ENCODE measurements around the gene KRTAP10-12.

The KRTAP10-12 gene

DNA sequence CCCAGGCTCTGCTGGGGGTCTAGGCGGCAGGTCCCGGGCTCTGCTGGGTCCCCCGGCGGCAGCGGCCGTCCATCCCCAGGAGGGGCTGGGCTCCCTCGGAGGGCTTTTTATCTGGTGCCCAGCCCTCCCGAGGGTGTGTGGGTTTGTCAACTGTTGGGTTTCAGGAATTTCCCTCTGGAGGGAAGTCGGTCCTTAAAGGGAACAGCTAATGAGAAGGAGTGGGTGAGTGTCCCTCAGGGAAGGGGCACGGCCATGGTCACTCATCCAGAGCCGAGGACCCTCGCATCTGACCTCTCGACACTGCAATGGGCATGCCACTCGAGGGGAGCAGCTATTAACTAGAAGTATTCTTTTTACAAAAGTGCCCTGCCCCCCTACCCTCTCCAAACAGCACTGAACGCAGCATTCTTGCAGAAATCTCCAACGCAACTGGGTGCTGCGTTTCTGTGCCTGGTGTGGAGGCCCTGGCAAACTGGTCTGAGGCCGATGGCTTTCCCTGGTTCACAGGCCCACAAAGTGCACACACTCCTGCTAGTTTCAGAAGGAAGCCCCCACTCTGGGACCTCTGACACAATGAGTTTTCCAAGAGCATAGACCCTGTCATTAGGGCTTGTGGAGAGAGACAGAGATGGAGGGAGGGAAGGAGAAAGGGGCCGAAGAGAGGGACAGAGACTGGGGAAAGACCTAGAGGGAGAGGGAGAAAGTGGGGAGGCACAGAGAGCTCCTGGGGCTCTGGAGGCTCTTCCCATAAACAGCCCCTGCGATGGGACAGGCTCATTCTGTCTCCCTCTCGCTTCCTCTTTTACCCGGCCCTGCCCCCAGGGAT is 15.4 kb downstream of the KRTAP10-12 start:
- no peak for DNase-seq

DNA sequence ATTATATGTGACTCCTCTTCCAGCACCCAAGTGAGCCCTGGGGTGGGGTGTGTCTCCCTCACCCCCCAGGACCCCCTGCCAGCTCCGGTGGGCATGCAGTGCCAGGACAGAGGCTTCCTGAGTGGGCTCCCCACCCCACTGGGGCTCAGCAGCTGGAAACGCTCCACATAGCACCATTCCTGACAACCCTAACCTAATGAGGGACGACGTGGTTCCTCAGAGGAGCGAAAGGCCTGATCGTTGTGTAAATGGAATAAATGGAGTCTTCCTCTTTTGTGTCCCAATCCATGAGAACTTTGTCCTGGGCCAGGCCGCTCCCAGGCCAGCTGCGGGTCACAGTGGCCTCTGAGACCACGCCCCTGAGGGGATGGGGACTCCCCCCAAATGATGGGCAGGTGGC is 16.2 kb downstream of the KRTAP10-12 start:
- DNase-seq, result no peak

DNA sequence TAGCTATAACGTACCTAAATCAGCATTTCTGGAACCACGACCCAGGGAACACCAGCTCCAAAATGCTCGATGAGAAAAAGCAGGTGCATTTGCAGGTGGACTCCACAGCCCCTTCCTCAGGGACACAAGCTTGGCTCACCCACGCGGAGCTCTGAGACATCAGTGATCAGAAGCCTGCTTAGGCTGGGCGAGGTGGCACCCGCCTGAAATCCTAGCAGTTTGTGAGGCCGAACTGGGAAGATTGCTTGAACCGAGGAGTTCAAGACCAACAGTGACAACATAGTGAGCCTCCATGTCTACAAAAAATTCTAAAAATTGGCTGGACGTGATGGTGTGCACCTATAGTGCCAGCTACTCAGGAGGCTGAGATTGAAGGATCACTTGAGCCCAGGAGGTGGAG is 16.9 kb downstream of the KRTAP10-12 start:
- DNase-seq, result no peak

DNA sequence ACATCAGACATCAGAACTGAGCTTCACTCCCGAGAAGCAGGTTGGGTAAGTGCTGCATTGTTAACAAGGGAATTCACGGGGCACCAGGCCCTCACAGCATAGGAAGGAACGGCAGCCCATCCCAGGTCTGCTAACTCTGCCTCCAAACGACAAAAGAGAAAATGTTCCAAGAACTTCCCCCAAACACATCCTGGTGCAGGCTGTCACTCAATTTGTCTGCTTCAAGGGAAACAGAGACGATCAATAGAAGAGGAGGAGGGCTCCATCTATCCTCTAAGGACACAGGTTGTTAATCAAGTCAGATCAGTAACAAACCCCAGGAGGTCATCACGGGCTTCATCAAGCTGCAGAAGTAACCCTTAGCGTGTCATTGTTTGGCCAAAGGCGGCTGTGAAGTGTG is 17.9 kb downstream of the KRTAP10-12 start:
- DNase-seq, result no peak

DNA sequence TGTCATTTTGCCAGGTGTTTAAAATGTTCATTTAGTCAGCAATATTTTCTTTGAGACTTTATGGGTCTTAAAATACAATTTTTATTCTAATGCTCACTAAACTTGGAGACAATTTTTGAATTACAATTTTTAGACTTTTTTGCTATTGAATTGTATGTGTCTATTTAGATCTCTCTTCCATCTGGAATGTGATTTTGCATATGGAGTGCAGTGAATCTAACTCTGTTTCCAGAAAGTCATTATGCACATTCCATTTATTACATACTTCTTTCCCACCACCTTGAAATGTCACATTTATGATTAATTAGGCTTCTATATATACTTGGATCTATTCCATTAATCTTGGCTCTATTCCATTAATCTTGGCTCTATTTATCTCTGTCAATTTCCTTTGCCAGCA is 20.0 kb downstream of the KRTAP10-12 start:
- no peak for DNase-seq

DNA sequence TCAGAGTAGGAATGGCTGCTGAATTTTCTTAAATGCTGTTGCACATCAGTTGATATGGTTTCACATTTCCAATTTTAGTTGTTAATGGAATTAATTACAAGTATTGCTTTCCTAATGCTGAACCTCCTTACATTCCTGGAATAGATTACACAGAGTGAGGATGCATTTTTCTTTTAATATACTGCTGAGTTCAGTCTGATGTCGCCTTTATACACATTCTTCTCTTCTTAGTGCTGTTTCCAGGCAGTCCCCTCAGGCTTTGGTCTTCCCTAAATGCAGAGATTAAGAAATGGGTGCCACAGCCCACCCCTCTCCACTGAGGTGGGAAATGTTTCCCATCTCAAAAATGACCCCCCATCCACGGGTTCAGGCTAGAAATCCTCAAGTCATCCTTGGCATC is 21.1 kb downstream of the KRTAP10-12 start:
- DNase-seq, result no peak

DNA sequence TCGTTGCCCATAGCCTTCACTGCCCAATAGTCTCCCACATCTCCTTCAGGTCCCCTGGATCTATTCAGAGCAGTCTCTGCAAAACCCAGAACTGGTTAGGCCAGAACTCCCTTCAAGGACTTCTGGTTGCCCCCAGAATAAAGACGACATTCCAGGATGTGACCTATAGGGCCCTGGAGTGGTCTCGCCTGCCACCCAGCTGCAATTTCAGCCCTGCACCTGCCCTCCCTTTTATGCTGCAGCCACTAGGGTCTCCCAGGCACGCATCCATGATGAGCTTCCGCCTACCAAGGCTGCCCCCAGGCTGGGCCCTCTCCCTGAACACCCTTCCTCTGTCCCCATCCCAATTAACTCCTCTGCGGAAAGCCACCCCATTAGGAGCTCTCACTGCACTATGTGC is 21.6 kb downstream of the KRTAP10-12 start:
- no peak for DNase-seq

DNA sequence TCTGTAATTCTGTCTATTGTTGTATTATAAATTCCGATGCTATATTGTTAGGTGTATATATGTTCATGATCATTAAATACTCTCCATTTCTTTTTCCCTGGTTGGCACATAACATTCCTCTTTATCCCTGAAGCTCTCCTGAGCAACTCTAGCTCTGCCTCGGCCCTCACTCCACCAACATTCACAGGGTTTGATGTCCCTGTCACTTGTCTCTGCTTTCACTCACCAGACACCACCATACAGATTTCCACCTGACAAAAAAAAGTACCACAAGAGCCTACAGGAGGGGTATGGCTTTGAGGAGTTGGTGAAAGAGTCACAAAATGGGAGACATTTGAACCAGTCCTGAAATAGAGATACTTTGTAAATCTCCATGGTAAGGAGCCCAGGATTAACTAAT is 23.2 kb downstream of the KRTAP10-12 start:
- no peak for DNase-seq

DNA sequence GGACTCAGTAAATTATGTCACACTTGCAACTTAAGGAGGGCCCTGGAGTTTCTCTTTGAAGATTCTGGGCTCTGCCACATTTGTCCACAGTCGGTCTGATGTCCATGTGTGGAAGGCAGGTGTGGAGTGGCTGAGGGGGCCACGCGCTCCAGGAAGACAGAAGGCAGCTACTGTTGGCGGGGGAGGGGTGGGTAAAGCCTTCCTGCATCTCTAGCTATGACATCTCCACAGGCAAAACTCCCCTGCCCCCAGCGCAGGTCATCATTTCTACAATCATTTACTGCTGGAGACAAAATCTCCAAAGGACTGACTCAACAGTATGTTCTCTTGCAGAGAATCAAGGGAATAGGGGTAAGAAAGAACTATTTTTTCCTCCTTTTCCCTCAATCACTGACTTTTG is 25.8 kb downstream of the KRTAP10-12 start:
- DNase-seq, result no peak

DNA sequence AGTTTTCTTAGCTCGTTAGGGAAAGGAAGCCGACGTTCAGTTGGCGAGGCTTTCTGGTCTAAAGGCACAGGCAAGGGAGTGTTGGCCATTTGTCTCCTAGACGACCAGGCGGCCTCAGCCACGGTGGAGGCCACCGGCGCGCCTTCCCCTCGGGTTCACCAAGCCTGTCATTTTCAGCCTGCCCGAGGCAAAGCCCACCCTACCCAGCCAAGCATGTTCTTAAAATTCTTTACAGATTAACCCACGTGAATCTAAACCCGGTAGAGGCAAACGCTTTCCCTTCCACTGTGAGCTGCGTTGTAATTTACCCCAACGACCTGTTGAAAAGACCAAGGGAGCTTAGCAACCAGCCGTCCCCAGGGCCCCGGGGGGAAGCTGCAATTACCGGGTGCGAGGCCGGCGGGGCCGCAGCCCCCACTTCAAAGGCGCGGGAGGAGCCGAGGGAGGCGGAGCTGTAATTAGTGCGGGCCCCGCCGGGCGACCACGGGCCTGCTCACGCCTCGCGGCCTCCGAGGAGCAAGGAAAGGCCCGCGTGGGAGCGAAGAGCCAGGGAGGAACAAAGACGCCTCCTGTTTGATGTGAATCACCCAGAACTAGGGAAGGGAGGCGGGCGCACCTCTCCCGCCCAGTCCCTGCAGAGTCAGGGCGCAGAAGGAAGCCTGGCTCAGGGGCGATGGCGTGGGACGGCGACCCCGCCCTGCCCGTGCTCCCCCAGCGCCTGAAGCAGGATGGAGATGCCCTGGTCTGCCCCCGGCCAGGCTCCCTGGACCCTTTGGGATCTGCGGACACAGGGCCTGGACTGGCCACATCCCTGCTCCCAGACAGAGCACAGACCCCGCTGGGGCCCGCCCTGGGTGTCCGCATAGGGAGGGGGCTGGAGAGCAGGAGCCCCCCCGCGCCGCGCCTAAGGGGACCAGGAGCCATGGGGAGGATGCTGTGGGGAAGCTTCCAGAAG is 26.5 kb downstream of the KRTAP10-12 start:
- peak; percentile 38 for DNase-seq

DNA sequence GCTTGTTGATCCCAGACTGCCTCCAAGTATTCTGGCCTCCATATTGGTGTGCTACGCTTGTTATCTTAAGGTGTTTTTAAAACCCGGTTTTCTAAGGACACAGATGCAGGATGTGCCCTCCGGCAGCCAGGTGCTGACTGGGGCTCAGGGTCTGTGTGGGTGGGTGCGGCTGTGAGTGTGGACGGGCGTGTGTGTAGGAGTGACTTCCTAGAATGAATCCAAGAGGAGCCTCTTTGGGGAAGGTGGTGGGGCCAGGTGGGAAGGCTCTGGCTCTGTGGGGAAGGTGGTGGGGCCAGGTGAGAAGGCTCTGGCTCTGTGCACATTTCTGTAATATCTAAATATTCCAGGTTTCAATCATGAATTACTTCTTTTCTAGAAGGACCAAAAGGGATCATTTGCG is 27.2 kb downstream of the KRTAP10-12 start:
- DNase-seq, result no peak

DNA sequence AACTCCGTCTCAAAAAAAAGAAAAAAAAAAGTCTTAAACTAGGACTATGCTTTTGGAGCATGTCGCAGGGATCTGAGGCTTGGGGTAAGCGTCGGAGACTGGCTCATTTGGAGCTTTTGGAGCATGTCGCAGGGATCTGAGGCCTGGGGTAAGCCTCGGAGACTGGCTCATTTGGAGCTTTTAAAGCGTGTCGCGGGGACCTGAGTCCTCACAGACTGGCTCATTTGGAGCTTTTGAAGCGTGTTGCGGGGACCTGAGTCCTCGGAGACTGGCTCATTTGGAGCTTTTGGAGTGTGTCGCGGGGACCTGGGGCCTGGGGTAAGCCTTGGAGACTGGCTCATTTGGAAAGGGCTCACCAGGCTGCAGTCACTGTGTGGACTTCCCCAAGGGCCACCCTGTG is 28.0 kb downstream of the KRTAP10-12 start:
- DNase-seq, result no peak

DNA sequence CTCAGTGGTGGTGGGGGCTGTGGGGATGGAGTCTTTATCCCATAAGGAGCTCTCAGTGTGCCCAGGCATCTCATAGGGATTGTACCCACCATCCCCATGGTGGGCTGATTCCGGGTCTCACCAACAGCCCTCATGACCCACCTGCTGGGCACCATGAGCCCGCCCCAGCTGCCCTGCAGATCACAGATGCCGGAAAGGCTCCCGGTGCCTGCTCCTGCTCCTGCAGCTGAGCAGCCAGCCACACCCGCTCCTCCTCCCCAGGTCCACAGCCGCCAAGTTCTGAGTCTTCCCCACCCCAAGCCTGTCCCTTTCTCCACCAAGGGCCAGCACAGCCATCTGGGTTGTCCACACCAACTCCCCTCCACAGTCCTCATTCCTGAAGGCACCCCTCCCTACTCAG is 29.9 kb downstream of the KRTAP10-12 start:
- no peak for DNase-seq

DNA sequence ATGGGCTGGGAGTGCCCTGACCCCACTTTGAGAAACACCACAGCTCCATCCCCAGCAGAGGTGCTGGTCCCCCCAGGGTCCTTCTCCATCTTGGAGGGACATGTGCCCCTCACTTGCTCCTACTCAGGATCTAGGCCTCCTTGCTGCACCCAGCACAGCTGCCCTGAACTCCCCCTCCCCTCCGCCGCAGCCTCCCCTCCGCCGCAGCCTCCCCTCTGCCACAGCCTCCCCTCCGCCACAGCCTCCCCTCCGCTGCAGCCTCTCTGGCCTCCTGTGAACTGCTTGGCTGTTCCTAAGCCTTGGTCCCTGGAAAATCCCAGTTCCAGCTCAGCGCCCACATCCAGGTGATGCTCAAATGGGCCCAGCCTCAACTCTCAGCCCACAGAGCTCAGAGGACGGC is 30.3 kb downstream of the KRTAP10-12 start:
- DNase-seq, result no peak

DNA sequence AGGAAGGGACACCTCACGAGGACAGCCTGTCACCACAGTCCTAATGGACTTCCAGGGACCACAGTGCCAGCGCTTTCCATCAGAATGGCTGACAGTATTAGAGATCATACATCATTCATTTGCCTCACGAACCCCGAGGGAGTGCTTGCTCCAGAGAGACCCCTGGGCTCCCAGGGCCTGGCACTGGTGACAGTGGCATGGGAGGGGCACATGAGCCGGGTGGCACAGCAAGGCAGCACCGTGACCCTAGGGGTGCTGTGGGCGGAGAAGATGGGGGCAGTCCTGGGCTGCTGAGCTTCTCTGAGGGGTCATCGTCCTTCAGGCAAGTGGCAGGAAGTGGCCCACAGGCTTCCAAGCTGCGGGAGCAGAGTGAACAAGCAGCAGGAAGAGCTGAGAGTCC is 30.8 kb downstream of the KRTAP10-12 start:
- DNase-seq, result no peak

DNA sequence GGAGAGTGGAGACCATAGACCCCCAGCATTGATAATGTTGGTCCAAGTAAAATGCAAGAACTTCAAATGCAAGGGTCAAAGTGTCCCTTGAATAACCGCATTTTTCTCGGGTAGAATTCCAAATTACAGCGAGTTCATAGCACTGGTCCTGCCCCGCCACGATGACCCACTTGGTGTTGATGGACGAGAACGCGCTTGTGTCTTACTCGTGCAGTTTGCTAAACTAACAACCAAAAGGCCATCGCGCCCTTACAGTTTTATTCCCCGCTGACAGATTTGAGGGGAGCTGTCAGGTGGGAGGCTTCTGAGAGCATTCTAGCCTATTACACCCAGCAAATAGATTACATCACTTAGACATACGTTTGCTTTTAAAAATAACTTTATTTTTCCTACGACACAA is 31.7 kb downstream of the KRTAP10-12 start:
- DNase-seq, result no peak

DNA sequence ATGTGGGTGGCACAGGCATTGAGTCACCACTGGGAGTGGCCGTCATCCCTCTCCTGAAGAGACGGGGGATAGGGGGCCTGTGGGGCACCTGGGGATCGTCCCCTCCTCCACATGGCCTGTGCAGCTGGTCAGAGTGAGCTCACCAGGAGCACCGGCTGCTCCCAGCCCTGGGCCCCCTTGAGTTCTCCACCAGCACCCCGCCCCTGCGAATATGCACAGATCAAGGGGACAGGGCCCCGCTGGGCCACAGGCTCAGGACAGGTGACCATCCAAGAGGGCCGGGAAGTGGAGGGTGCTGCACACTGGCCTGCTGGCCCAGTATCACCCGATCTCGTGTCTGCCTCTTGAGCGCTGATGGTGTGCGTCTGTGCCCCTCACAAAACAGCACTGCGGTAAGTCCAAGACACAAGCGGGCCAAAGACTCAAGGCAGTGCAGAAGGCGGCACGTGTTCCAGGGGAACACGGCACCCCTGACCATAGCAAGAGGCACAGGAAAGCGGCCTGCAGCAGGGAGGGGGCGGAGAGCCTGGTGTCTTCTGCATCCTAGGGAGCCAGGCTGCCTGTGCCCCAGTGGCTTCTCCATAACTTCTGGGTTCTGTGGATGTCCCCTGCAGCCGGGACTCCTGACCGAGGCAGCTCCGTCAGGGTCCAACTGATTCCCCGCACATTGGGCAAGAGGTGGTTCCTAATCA is 32.5 kb downstream of the KRTAP10-12 start:
- DNase-seq, result no peak

DNA sequence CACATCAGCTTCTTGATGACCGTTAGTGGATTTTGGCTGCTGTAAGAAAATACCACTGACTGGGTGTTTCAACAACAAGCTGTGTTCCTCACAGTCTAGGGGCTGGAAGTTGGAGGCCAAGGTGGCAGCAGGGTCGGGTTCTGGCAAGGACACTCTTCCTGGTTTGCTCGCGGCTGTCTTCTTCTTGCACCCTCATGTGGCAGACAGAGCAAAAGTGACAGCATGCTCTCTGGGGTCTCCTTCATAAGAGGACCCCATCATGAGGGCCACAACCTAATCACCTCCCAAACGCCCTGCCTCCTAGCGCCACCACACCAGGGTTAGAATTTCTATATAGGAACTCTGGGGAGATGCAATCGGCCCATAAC is 33.0 kb downstream of the KRTAP10-12 start:
- no peak for DNase-seq

DNA sequence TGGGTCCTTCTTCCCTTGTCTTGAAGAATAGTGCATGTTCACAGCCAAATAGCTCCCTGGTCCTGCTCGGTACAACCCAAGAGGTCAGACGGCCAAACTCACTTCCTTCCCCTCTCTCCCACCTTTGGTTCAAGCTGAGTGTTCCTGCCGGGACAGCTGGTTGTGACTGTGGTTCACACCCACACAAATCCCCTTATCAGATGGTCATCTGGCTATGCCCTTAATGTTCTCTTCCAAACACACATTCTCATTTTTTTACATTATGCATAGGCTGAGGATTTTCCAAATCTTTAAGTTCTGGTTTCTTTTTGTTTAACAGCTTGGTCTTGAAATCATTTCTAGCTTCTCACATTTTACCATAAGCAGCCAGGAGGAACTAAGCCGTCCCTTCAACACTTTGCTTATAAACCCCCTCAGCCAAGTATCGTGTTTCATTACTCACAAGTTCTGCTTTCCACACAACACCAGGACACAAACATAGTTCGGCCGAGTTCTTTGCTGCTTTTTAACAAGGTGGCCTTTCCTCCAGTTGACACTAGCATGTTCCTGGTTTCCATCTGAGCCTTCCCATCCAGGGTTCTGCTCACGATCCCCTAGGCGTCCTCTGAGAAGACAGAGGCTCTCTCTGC is 34.1 kb downstream of the KRTAP10-12 start:
- DNase-seq, result no peak

DNA sequence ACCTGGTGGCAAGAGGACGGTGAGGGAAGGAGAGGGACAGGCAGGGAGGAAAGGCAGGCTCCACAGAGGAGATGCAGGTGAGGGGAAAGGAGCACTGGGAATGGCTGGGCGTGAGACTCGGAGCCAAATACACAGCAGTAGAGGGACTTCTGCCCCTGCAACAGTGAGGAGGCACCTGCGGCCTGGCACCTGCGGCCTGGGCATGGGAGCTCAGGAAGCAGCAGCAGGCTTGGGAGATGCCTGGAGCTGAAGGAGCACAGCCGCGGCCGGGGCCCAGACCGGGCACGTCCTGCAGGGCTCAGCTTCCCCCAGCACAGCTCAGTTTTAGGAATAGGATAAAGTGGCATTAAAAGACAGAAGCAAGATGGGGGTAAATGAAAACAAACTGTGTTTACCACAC is 35.3 kb downstream of the KRTAP10-12 start:
- DNase-seq, result no peak

DNA sequence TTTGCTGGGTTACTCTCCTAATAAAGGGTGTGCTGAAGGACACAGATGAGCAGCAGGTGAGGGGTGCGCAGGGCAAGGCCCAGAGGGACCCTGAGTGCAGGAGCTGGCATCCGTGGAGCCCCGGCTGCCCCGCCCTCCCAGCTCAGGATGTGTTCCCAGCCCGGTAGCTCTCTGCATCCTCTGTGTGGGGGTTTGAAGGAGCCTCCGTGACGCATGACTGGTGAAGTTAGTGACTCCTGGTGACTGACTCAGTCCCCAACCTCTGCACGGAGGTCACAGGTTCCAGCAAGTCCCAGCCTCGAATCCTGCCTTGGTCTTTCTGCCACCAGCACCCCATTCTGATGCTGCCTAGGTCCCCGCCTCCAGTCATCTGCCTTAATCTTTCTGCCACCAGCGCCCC is 36.0 kb downstream of the KRTAP10-12 start:
- no peak for DNase-seq

DNA sequence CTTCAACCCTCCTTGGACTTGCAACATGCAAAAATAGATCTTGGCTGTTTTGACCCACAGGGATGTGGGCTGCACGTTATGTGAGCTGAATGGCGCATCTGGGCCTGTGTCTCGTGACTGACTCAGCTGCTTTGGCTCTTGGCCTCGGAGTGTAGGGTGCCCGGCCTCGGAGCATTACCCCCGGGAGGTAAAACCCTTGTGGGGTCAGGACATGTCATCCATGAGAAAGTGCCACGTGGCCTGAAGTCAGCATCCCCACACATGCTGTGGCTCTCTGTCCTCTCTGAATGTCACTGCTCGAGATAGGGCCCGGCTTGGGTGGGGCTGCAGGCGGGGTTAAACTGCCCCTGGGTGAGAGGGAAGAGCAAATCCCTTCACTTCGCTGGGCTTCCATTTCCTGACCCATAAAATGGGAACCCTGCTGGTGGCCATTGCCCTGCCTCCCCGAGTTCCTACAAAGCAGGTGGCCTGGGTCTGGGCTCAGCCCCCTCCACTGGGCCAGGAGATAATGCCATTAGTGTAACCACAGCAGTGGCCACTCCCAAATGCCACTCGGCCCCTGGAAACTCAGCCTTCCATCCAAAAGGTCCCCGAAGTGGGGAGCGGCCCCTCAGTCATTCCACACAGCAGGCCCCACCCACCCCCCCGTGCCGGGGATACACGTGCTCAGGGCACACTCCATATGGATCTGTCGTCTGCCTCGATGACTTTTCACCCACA is 37.2 kb downstream of the KRTAP10-12 start:
- no peak for DNase-seq

All from CD4-positive, alpha-beta T cell treated with Interleukin-17A for 1 hour (primary cell).